Measurements from ENCODE around the gene PAPSS1. TPM values are rescaled to one million over a fixed set of nuclear protein-coding genes. Genes with fewer than 3 reads are reported as not detected.

Gene PAPSS1
- total RNA-seq, 1 donor from 2014 or later: 140 TPM

DNA sequence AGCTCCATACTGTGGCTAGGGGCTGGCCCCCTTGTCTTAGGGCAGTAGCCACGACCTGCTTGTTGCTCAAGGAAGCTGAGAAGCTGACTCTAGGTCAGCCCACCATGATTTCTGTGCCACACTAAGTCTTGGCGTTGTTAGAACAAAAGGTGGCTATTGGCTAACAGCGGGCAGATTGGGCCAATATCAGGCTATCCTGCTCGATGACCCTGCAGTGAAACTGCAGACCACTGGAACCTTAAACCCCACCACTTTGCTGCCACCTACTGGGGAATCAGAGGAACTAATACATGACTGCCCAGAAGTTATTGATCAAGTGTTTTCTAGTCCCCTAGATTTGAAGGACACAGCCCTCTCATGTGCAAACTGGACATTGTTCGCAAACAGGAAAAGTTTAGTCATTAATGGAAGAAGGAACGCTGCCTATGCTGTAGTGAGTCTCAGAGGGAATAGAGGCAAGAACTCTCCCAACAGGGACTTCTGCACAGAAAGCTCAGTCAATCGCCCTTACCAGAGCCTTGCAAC is 17.0 kb upstream of the PAPSS1 start:
- TF ChIP-seq EZH2 (IDR thresholded peaks at IDR 0.05): no peak
- TF ChIP-seq, protein P1, sequence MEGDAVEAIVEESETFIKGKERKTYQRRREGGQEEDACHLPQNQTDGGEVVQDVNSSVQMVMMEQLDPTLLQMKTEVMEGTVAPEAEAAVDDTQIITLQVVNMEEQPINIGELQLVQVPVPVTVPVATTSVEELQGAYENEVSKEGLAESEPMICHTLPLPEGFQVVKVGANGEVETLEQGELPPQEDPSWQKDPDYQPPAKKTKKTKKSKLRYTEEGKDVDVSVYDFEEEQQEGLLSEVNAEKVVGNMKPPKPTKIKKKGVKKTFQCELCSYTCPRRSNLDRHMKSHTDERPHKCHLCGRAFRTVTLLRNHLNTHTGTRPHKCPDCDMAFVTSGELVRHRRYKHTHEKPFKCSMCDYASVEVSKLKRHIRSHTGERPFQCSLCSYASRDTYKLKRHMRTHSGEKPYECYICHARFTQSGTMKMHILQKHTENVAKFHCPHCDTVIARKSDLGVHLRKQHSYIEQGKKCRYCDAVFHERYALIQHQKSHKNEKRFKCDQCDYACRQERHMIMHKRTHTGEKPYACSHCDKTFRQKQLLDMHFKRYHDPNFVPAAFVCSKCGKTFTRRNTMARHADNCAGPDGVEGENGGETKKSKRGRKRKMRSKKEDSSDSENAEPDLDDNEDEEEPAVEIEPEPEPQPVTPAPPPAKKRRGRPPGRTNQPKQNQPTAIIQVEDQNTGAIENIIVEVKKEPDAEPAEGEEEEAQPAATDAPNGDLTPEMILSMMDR (IDR thresholded peaks at IDR 0.05): peak; percentile 91
- no peak for TF ChIP-seq EZH2phosphoT487 (IDR thresholded peaks at IDR 0.05)
- Histone ChIP-seq H3K9ac (no peak overlapping the region), H3K9me3 (ENCODE audit: low read depth) (no peaks in the 10 kb centered on the region), H3F3A (ENCODE audit: low read depth) (peaks cover 8% of the 10 kb centered on the region), H4K20me1 (ENCODE audit: low read depth) (no peaks in the 10 kb centered on the region), H3K79me2 (ENCODE audit: low read depth) (no peaks in the 10 kb centered on the region), H3K4me2 (no peak overlapping the region), H3K27me3 (peaks cover 36% of the 10 kb centered on the region), H2AFZ (replicated peaks) (no peak overlapping the region), H3K36me3 (no peaks in the 10 kb centered on the region), H3K27ac (no peak overlapping the region), H3K4me3 (no peak overlapping the region), H3K4me1 (peaks cover 17% of the 10 kb centered on the region)
- DNase-seq (ENCODE audit: low spot score): peak; percentile 81
- Mint-ChIP-seq H3K9me3 (no peaks in the 10 kb centered on the region), H3K4me1 (peaks cover 14% of the 10 kb centered on the region), H3K36me3 (no peaks in the 10 kb centered on the region), H3K4me3 (no peak overlapping the region), H3K27me3 (ENCODE audit: insufficient read depth, low read depth) (peaks cover 4% of the 10 kb centered on the region), H3K27ac (no peak overlapping the region)

DNA sequence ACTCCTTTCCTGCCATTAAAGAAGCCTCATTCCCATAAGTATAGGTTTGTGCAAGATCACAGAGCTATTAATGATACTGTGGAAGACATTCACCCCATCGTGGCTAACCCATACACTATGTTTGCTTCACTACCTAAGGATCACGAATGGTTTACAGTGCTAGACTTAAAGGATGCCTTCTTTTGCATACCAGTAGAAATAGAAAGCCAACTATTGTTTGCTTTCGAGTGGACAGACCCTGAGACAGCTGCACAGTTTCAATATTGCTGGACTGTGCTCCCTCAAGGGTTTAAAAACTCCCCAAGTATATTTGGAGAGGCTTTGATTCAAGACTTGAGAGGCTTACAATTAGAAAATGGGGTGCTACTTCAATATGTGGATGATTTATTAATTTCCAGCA is 16.0 kb upstream of the PAPSS1 start:
- H3K4me3 ChIP-seq: no peak overlapping the region
- H3K27ac ChIP-seq: no peak overlapping the region
- TF ChIP-seq EZH2phosphoT487 (IDR thresholded peaks at IDR 0.05): no peak
- TF ChIP-seq, protein P1 (IDR thresholded peaks at IDR 0.05): no peak
- DNase-seq (ENCODE audit: low spot score): no peak
- H3K4me2 ChIP-seq: no peak overlapping the region
- Mint-ChIP-seq H3K4me1 (peaks cover 14% of the 10 kb centered on the region), H3K27me3 (ENCODE audit: insufficient read depth, low read depth) (peaks cover 7% of the 10 kb centered on the region), H3K27ac (no peak overlapping the region), H3K36me3 (no peaks in the 10 kb centered on the region), H3K4me3 (no peak overlapping the region), H3K9me3 (no peaks in the 10 kb centered on the region)
- H3K36me3 ChIP-seq: no peaks in the 10 kb centered on the region
- H3K9me3 ChIP-seq (ENCODE audit: low read depth): no peaks in the 10 kb centered on the region
- H4K20me1 ChIP-seq (ENCODE audit: low read depth): no peaks in the 10 kb centered on the region
- H3K4me1 ChIP-seq: peaks cover 17% of the 10 kb centered on the region
- no peak overlapping the region for H2AFZ ChIP-seq (replicated peaks)
- H3F3A ChIP-seq (ENCODE audit: low read depth): peaks cover 8% of the 10 kb centered on the region
- no peaks in the 10 kb centered on the region for H3K79me2 ChIP-seq (ENCODE audit: low read depth)
- no peak overlapping the region for H3K9ac ChIP-seq
- H3K27me3 ChIP-seq: peaks cover 44% of the 10 kb centered on the region

DNA sequence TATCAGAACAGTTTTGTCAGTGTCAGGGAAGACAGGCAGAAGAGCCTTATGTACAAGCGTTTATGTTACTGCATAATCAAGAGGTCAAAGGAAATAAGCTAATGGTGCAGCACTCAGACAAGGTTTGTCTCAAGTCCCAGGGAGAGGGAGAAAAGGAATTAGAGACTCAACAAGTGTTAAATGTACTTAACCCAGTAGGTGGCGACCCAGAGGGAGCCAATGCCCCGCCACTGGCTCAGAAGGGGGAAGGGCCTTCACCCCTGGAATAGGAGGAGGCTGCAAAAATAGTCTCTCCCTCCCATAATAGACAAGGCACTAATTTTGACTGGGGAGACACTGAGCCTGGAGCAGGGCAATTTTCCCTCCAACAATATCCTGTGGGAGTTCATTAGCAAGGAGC is 14.1 kb upstream of the PAPSS1 start:
- Mint-ChIP-seq H3K9me3 (no peaks in the 10 kb centered on the region), H3K4me3 (no peak overlapping the region), H3K4me1 (peaks cover 10% of the 10 kb centered on the region), H3K36me3 (no peaks in the 10 kb centered on the region), H3K27ac (no peak overlapping the region), H3K27me3 (ENCODE audit: insufficient read depth, low read depth) (peaks cover 7% of the 10 kb centered on the region)
- DNase-seq (ENCODE audit: low spot score): peak; percentile 74
- Histone ChIP-seq H3K79me2 (ENCODE audit: low read depth) (no peaks in the 10 kb centered on the region), H3K27me3 (peaks cover 44% of the 10 kb centered on the region), H3K36me3 (no peaks in the 10 kb centered on the region), H4K20me1 (ENCODE audit: low read depth) (no peaks in the 10 kb centered on the region), H3K4me2 (peak overlapping the region; percentile 42), H3K9ac (no peak overlapping the region), H3K4me1 (peaks cover 17% of the 10 kb centered on the region), H3K4me3 (no peak overlapping the region), H3K27ac (no peak overlapping the region), H2AFZ (replicated peaks) (no peak overlapping the region), H3F3A (ENCODE audit: low read depth) (peaks cover 8% of the 10 kb centered on the region), H3K9me3 (ENCODE audit: low read depth) (no peaks in the 10 kb centered on the region)
- TF ChIP-seq EZH2 (IDR thresholded peaks at IDR 0.05): no peak
- no peak for TF ChIP-seq EZH2phosphoT487 (IDR thresholded peaks at IDR 0.05)
- TF ChIP-seq, protein P1 (IDR thresholded peaks at IDR 0.05): peak; percentile 43

All from neural progenitor cell (in vitro differentiated cells).